GM21515 (cell line): ENCODE results near the gene MCF2L2.

Experiments
- ATAC-seq: cut with Tn5 transposase; IDR thresholded peaks from one replicate; pipeline ENCODE4 v1.9.1; 2021; ENCODE audit not compliant: unreplicated experiment

Gene MCF2L2

DNA sequence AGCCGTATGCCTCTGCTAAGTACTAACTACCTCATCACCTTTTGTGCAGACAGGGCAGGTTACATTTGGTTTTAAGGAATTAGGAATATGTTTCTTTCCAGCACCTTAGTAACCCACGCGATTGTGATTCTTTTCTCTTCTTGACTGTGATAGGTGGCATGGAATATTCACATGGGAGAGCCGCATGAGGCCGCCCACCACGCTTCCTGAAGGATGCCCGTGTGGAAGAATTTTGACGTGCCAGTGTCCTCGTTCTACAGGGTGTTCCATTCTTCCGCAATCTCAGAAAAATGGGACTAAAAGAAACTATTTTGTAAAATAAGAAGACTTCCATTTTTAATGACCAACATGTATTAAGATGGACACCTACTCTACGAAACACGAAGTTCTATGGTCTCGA is 159.1 kb downstream of the MCF2L2 start:
- no peak for ATAC-seq

GRCh38 chr3:183268366-183268765 is 160.1 kb downstream of the MCF2L2 start:
- ATAC-seq, result no peak

DNA sequence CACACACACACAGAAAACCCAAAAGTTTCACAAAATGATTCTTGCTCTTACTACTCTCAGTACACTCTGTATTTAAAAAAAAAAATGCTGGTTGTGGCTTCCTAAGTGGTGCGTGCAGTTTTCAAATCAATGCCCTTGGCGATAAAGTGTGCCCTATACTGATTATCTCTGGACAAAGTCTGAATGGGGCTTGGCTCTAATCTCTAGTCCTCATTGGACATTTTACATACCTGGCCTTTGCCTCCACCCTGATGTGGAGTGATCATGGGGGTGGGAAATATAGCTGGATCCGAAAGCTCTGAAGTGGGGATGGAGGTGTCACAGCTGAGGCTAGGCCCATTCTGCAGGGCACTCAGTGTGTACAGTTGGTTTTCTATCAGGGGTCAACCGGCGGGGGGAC is 161.3 kb downstream of the MCF2L2 start:
- no peak for ATAC-seq

DNA sequence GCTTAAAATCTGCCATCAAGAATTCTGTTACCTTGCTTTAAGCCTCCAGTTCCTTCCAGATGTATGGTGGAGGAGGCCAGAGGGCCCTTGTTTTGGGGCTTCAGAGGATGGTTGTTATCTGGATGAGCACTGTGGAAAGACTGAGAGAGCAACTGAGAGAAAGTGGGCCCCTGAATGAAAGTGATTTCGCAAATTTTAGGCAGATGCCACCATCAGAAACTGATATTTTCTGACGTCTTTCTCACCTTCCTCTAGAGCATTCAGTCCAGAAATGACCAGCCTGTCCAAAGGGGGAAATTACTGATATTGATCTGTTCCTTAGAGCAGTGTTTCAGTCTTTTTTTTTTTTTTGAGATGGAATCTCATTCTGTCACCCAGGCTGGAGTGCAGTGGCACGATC is 162.0 kb downstream of the MCF2L2 start:
- ATAC-seq, result no peak

DNA sequence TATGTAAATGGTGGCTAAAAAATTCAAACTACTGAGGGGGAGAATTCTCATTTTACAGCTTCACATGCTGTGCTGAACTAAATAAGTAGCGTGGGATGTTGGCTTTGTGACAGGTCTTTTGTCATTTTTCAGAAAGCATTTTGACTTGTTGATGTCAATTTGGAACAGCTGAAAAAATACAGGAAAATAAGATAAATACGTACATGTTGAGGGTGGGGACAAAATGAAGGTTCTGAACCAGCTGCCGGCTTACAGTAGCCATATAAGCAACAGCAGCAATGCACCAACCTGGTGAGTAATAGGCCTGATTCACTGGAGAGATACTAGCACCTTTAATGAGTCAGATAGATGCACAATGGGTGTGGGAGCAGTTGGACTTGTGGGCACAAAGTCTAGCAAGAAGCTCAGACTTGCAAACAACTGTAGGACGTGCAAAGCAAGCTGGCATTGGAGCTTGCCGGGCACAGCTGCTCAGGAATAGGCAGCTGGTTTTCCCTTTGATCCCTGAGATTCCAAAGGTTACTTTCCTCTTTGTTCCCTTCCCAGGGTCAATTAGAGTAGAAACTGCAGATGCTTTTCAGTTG is 162.5 kb downstream of the MCF2L2 start:
- ATAC-seq, result no peak

- no peak for ATAC-seq
Measured at GRCh38 chr3:183265157-183265642, 163.2 kb downstream of the MCF2L2 start.

DNA sequence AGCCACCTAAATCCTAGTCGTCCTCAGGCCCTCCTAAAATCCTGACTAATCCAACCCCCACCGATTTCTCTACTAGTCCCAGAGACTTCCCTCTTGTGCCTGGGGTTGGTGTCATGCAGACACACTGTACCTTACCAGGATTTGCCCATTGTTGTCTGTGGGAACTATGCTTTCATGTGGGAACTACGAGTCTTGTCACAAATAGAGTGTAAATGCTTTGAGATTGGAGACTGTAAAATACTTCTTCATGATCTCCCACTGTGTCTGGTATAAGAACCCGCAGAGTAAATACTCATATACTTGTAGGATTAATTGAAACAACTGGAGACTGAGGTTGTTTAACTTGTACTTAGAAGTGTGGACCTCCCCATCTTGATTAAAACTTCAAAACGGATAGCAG is 164.2 kb downstream of the MCF2L2 start:
- ATAC-seq, result no peak

GRCh38 chr3:183262875-183263378 is 165.5 kb downstream of the MCF2L2 start:
- no peak for ATAC-seq

DNA sequence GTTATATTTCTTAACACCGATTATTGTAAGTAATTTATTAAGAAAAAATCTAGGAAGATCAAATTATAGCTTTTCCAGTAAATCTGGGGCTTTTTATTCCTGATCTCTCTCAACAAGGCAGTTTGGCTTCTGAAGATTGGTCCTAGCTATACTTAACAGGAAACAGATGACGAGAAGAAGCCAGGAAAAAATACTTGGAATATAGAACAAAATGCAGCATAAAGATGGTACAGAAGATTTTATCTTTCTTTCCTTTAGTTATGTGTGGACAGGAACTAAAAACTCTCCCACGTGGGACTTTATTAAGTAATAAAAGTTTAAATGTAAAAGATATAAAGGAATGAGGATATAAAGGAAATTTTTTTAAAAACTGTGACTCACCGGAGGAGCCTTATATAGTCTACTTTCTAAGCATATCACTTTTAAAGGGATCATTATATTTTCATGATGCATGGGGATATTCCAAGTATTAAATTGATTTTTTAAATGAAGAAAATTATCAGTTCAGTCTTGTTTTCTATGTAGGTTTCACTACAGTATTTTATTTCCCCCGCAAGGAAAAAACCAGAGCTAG is 167.2 kb downstream of the MCF2L2 start:
- no peak for ATAC-seq

GRCh38 chr3:183260167-183260904 is 168.1 kb downstream of the MCF2L2 start:
- no peak for ATAC-seq

- ATAC-seq, result no peak
Measured at GRCh38 chr3:183259621-183260020, 168.8 kb downstream of the MCF2L2 start.

DNA sequence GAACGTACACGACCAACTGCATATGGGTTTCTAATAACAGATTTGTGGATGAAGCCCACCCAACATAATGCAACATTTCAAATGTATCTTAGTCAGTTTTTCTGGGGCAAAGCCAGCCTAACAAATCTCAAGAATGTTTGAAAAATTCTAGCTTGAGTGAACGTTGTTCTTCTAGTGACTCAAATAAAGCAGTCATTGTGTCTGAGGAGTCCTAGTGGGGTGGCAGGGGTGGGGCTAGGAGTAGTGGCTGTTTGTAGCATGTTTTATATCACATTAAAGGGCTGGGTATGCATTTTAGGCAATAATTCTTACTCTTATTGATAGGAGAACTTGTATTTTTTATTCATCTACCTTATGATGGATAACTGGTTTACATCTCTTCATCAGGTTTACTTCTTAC is 169.3 kb downstream of the MCF2L2 start:
- no peak for ATAC-seq

DNA sequence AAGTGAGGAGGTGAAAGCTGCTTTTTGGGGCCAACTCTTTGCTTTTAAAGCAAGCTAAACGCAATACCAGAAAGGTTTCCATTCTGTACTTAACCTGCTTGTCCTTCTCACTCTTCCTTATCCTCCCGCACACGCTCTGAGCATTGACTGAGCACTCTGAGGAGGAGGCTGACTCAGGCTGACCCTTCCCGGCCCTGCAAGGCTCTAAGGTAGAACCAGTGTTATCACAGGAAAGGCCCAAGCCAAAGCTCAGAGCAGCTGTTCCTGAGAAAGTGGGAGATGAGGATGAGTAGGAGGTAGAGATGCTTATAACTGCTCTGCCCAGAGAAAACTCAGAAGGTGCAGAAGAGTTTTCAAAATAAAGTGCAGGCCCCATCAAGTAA is 173.1 kb downstream of the MCF2L2 start:
- ATAC-seq, result no peak

DNA sequence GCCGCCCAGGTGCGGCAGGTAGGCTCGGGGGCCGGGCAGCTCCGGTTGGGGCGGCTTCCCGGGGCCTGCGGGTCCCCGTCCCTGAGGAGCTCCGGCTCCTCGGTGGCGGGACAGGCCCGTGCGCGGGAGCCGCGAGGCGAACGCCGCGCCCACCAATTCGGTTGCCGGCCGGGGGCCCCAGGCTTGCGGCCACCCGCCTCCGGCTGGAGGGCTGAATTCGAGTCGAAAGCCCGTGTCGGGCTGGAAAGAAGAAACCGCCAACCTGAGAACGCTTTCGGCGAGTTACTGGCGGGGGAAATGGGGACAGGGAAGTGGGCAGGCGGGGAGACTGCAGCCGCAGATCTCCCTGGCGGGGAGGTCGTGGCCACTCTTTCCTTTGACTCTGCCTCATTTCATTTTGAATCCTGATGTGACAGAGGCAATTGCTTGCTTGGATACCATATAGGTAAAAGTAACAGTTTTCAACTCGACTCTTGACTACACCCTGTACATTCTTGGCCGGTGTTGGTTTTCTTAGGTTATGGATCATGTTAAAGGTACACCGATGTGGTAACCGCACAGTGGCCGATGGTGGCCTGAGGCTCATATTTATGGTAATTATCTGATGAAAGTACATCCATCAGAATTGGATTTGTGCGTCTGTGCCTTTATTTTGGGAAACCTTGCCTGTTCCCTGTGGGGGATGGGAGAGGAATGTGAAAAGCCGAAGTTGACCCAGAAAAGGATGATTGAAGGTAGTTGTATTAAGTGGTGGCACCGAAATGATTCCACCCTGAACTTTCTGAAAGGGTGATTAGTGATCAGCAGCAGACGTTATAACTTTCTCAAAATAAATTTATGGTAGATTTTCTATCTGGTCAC is 173.7 kb downstream of the MCF2L2 start:
- ATAC-seq, result no peak

GRCh38 chr3:183253528-183254486 is 174.6 kb downstream of the MCF2L2 start:
- ATAC-seq, result no peak

- ATAC-seq, result no peak
Measured at GRCh38 chr3:183252973-183253527, 175.4 kb downstream of the MCF2L2 start, which contains the start of gene B3GNT5. TSS of gene B3GNT5 (plus strand) at chr3:183253253. CDS start at chr3:183269799, 16,546 bp downstream.

GRCh38 chr3:183252118-183252782 is 176.2 kb downstream of the MCF2L2 start:
- ATAC-seq, result no peak

DNA sequence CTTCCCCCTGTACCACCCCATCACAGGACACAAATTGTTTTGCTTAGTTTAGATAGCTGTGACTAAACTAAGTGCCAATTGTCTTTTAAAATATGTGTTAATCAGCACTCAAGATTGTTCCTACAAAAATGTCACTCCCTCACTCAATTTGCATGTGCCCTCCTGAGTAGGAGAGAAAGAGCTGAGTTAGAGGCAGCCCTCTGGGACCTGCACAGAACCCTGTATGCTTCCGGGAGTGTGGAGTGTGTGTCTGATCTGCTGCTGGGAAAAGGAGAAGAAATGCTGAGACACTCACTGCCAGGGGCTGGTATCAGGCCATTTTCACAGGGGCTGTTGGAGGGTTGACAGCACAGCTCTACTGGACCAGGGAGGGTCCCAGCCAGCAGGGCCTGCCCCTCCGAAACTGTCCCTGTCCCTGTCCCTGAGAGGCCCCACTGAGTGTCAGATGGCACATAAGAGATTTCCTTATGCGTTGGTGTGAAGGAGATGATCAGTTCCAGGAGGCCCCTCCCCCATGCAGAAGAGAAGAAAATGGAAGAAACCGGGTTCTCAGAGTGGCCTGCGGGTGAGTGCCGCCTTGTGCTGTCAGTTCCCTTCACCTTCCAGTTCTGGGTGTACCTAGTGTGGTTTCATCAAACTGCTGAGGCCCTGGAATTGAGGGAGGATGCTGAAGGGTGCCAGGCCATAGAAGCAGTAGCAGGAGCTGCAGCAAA is 179.3 kb downstream of the MCF2L2 start:
- no peak for ATAC-seq
